ENCODE results near the gene DNM3.

DNM3 gene

GRCh38 chr1:171896936-171897703, 55.8 kb downstream of the DNM3 start:
- no peaks in the 10 kb centered on the region for H3F3A ChIP-seq (ENCODE audit: control insufficient read depth, insufficient read depth)
- no peaks in the 10 kb centered on the region for H3K9me3 ChIP-seq (ENCODE audit: control insufficient read depth, insufficient read depth, low read length)
- H3K4me2 ChIP-seq (ENCODE audit: low read length) = no peak overlapping the region
- H4K20me1 ChIP-seq (ENCODE audit: control insufficient read depth, insufficient read depth, low read depth, low read length) = no peaks in the 10 kb centered on the region
- H3K9me2 ChIP-seq (replicated peaks; ENCODE audit: control insufficient read depth, low read length) = no peaks in the 10 kb centered on the region
- no peaks in the 10 kb centered on the region for H3K79me2 ChIP-seq (ENCODE audit: control insufficient read depth, low read length)
- H3K27me3 ChIP-seq (ENCODE audit: control insufficient read depth, low read length) = no peaks in the 10 kb centered on the region
- H3K4me3 ChIP-seq (ENCODE audit: low read length) = no peak overlapping the region
- no peak for TF ChIP-seq CTCF (IDR thresholded peaks at IDR 0.05; ENCODE audit: low read depth, low read length, poor library complexity, severe bottlenecking)
- TF ChIP-seq EZH2phosphoT487 (IDR thresholded peaks at IDR 0.05; ENCODE audit: borderline replicate concordance, low read length) = no peak
- no peaks in the 10 kb centered on the region for H3K4me1 ChIP-seq (ENCODE audit: control insufficient read depth, low read length)
- no peak overlapping the region for H3K27ac ChIP-seq (ENCODE audit: low read depth, low read length)
- H3K36me3 ChIP-seq (ENCODE audit: control insufficient read depth, low read length) = no peaks in the 10 kb centered on the region

- H3K9me3 ChIP-seq (ENCODE audit: control insufficient read depth, insufficient read depth, low read length) = no peaks in the 10 kb centered on the region
- no peaks in the 10 kb centered on the region for H3K36me3 ChIP-seq (ENCODE audit: control insufficient read depth, low read length)
- H3K79me2 ChIP-seq (ENCODE audit: control insufficient read depth, low read length) = no peaks in the 10 kb centered on the region
- no peaks in the 10 kb centered on the region for H3K9me2 ChIP-seq (replicated peaks; ENCODE audit: control insufficient read depth, low read length)
- no peaks in the 10 kb centered on the region for H4K20me1 ChIP-seq (ENCODE audit: control insufficient read depth, insufficient read depth, low read depth, low read length)
- H3K4me1 ChIP-seq (ENCODE audit: control insufficient read depth, low read length) = no peaks in the 10 kb centered on the region
- TF ChIP-seq CTCF (IDR thresholded peaks at IDR 0.05; ENCODE audit: low read depth, low read length, poor library complexity, severe bottlenecking) = no peak
- TF ChIP-seq EZH2phosphoT487 (IDR thresholded peaks at IDR 0.05; ENCODE audit: borderline replicate concordance, low read length) = no peak
- H3F3A ChIP-seq (ENCODE audit: control insufficient read depth, insufficient read depth) = no peaks in the 10 kb centered on the region
- H3K4me3 ChIP-seq (ENCODE audit: low read length) = no peak overlapping the region
- no peak overlapping the region for H3K27ac ChIP-seq (ENCODE audit: low read depth, low read length)
- no peaks in the 10 kb centered on the region for H3K27me3 ChIP-seq (ENCODE audit: control insufficient read depth, low read length)
- no peak overlapping the region for H3K4me2 ChIP-seq (ENCODE audit: low read length)
Observed at GRCh38 chr1:171898941-171899340, 57.6 kb downstream of the DNM3 start.

- no peak overlapping the region for H3K4me2 ChIP-seq (ENCODE audit: low read length)
- H3F3A ChIP-seq (ENCODE audit: control insufficient read depth, insufficient read depth) = no peaks in the 10 kb centered on the region
- H3K27ac ChIP-seq (ENCODE audit: low read depth, low read length) = no peak overlapping the region
- H3K36me3 ChIP-seq (ENCODE audit: control insufficient read depth, low read length) = no peaks in the 10 kb centered on the region
- no peaks in the 10 kb centered on the region for H4K20me1 ChIP-seq (ENCODE audit: control insufficient read depth, insufficient read depth, low read depth, low read length)
- H3K9me2 ChIP-seq (replicated peaks; ENCODE audit: control insufficient read depth, low read length) = no peaks in the 10 kb centered on the region
- H3K27me3 ChIP-seq (ENCODE audit: control insufficient read depth, low read length) = no peaks in the 10 kb centered on the region
- H3K9me3 ChIP-seq (ENCODE audit: control insufficient read depth, insufficient read depth, low read length) = no peaks in the 10 kb centered on the region
- no peak for TF ChIP-seq EZH2phosphoT487 (IDR thresholded peaks at IDR 0.05; ENCODE audit: borderline replicate concordance, low read length)
- TF ChIP-seq CTCF (IDR thresholded peaks at IDR 0.05; ENCODE audit: low read depth, low read length, poor library complexity, severe bottlenecking) = no peak
- no peaks in the 10 kb centered on the region for H3K4me1 ChIP-seq (ENCODE audit: control insufficient read depth, low read length)
- H3K4me3 ChIP-seq (ENCODE audit: low read length) = no peak overlapping the region
- H3K79me2 ChIP-seq (ENCODE audit: control insufficient read depth, low read length) = no peaks in the 10 kb centered on the region
Observed at GRCh38 chr1:171899838-171900237, 58.5 kb downstream of the DNM3 start.

Data from DOHH2 (cell line).